ENCODE data around the gene REELD1.

GRCh38 chr4:146255874-146256273 lies 41.5 kb downstream of the REELD1 start:
- TF ChIP-seq POLR2AphosphoS5 (IDR thresholded peaks at IDR 0.05; ENCODE audit: low read depth, low read length) (no peak), SIN3A (IDR thresholded peaks at IDR 0.05; ENCODE audit: borderline replicate concordance, insufficient read depth, low read length) (no peak), REST (IDR thresholded peaks at IDR 0.05; ENCODE audit: insufficient read depth in 1 of 2, low read depth in 2 of 2, low read length in 2 of 2) (no peak), FOXP2 (optimal IDR thresholded peaks at IDR 0.05; ENCODE audit: borderline replicate concordance, extremely low read depth, extremely low read length, insufficient read depth) (no peak)
